Stimulated activated CD4-positive, alpha-beta T cell treated with anti-CD3 and anti-CD28 coated beads, Interleukin-2, amount 100 ng/mL, for 48 hours (primary cell): ENCODE results near the gene GYPE.
"Not testable (repeated sequence)": the region's sequence is repeated elsewhere in the genome, so short reads cannot be mapped to it uniquely, and the experiment has no call there.

Experiments
- DNase-seq, 2 donors: peaks; one replicate each; pipeline ENCODE4 v3.0.0-alpha.2; 2020

Gene GYPE

DNA sequence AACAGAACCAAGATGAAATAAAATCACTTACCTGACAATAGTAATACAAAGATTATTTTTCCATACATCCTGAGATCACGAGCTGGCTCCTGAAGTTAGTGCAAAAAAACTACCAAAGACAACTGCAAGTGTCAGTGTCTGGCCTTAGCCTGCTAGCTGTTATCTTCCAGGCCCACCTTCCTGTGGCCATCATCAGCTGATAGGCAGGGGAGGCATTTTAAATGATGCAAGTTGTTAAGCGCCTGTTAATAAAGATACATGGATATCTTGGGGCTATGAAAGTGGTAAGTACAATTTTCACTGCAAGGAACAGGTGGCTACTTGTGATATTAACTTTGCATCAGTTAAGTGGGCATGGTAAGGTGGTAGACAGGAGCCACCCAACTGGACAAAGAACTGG lies at the start of gene GYPE:
Gene GYPE (minus strand): TSS at position 120 of the 400 bp plus-strand sequence. CDS start 52 bp downstream, at position 68.
- not testable (repeated sequence) for DNase-seq

GRCh38 chr4:143951458-143951972 lies 46.2 kb upstream of the GYPE start:
- not testable (repeated sequence) for DNase-seq

DNA sequence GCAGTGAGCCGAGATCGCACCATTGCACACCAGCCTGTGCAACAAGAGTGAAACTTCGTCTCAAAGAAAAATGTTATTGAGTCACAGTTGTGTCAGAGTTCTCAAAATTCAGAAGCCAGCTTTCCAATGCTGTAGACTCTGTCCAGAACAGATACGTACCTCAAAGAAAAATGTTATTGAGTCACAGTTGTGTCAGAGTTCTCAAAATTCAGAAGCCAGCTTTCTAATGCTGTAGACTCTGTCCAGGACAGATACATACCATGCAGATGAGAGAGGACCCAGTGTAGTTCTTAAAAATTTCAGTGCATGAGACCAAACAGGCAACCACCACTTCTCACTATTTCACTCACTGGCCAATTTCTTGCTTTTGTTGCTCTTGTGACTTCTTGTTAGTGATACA lies 45.6 kb upstream of the GYPE start:
- not testable (repeated sequence) for DNase-seq

DNA sequence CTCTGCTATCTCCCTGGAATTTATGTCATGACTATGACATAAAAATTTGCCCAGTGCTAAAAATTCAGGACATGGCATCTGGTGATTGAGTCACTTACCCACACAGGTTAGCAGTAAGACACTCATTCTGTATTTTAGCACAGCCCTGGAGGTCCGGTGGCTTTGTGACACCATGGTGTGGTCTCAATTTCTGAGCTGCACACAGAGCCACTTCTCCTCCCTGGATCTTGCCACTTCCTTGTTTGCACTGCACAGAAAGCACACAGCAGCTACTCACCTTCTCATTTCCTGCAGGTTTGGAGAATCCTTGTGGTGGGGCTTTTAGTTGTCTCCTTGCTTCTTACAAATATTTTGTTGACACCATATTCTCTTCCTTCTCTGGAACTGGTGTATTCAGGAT lies 44.8 kb upstream of the GYPE start:
- DNase-seq, result not testable (repeated sequence)

GRCh38 chr4:143947493-143947892 lies 42.1 kb upstream of the GYPE start:
- DNase-seq, result not testable (repeated sequence)

DNA sequence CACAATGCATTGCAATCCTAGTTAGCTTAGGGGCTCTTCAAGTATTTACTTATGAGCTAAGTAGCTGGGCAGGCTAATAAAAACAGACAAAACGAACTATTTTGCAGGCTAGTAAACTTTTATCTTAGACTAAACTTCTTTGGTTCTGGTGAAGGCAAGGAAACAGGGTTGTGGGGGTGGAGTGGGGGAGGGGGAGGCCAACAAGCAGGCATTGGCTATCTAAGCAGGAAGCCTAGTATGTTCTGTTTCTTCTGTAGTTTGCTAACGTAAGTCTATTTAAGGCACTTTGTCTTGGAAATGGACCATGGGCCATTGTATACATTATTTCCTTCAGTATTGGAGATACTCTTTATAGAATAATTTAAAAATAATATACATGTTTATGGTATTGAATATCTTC lies 35.3 kb upstream of the GYPE start:
- not testable (repeated sequence) for DNase-seq

GRCh38 chr4:143939528-143939927 lies 34.2 kb upstream of the GYPE start:
- DNase-seq, result no peak

- not testable (repeated sequence) for DNase-seq
Measured at GRCh38 chr4:143938890-143939289, 33.5 kb upstream of the GYPE start.

GRCh38 chr4:143921181-143921580 lies 15.8 kb upstream of the GYPE start:
- no peak for DNase-seq

DNA sequence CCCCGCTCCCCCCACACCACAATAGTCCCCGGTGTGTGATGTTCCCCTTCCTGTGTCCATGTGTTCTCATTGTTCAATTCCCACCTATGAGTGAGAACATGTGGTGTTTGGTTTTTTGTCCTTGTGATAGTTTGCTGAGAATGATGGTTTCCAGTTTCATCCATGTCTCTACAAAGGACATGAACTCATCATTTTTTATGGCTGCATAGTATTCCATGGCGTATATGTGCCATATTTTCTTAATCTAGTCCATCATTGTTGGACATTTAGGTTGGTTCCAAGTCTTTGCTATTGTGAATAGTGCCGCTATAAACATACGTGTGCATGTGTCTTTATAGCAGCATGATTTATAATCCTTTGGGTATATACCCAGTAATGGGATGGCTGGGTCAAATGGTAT lies 11.1 kb upstream of the GYPE start:
- DNase-seq, result not testable (repeated sequence)

- DNase-seq, result not testable (repeated sequence)
Measured at GRCh38 chr4:143912478-143912877, 7.1 kb upstream of the GYPE start.

DNA sequence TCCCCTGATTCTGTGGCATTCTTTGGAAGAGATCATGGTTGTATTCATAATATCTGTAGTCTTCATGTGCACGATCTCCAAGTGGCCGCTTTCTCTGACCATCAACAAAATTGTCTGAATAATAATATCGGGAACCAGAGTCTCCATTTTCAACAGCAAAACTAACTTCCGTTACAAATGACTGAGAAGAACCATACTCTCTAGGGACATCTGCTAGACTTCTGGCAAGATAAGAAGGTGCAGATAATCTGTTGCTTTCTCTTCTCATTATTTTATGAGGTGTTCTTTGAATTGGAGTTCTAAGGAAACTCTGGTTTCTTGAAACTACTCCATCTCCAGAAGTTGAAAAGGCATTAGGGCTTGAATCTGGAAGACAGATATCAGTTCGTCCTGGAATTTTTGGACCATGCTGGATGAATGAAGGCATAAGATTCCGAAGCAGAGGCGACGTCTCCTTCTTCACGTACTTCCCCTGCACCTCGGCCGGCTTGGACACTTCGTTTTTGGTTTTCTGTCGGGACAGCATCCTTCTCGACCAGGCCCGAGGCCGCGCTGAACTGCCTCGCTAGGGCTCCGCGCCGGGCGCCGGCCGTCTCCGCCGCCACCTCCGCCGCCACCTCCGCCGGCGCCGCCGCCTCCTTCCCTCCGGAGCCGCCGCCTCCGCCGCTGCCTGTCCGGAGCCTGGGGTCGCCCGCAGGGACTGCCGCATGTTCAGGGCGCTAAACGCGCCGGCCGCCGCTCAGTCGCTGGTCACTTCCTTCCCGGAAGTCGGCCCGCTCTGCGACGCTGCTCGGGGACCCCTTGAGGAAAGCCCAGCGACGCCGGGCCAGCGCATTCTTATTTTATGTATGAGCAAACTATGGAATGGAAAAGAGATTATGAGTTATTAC lies 6.4 kb upstream of the GYPE start:
- DNase-seq, result peak; percentile 2 to 10

DNA sequence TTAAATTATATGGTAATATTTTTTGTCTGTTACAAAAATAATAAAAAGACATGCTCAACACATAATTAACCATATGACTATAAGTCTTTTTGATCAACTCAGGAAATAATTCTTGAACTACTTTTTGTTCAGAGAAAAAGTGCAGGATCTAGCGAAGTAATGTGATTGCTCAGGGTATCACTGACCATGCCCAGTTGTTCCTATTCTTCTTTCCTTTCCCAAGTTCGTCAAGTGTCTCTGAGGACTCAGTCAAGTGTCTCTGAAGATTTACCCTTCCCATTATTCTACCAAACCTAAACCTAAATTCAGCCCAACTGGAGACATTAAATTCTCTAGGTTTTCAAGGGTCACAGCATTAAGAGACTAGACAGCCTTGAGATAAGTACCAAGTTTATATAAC lies 5.5 kb upstream of the GYPE start:
- DNase-seq, result not testable (repeated sequence)

DNA sequence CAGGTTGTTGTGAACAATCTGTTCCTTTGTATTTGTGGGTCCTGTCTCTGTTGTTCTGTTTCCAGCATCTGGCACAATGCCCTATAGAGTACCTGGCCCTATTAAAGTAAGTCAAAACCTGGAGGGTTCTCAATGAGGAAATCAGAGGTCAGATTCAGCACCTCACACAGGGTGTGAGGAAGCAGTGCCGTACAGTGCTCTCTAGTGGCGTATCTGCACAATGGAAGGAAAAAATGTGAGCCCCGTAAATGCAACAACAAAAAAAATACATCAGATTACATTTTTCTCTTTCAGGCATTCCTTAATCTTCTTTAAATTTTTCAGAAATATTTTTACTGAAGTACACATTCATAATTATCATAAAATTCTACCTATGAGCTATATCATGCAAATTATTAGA lies 2.5 kb upstream of the GYPE start:
- not testable (repeated sequence) for DNase-seq

- DNase-seq, result not testable (repeated sequence)
Measured at GRCh38 chr4:143904431-143904830, 928 bp downstream of the GYPE start.

DNA sequence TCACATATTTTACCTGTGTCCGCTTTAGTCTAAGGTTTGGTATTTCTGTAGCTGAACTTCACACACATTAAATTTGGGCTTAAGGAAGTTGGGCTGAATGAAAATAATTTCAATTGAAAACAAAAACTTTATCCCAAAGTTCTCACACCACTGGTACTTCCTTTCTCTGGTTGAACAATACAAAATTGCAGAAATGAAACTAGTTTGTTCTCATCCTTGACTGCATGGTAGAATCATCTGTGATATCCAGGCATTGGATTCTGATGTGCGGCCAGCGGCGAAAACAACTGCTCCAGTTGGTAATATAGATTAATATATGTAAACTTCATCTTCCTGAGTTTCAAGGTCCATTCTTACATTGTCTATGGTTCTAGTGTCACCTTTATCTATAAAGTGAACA lies 15.0 kb downstream of the GYPE start:
- not testable (repeated sequence) for DNase-seq

DNA sequence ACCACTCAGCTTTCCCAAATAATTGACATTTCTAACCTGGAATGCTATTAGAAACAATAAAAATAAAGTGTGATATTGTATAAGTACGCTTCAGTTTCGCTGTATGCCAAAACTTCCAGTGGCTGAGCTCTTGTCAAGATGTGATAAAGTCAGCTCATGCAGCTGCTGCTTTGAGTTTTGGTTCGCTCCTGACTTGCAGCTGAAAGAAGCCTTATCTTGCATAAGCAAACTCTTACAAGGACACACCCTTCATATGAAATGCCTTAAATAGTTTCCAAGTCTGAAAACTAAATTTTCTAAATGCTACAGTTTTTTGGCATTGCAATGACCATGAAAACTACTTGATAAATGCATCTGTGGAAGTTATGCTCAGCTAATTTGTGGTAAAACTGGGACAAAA lies 17.2 kb downstream of the GYPE start:
- DNase-seq, result not testable (repeated sequence)

GRCh38 chr4:143884965-143885364 lies 20.4 kb downstream of the GYPE start:
- not testable (repeated sequence) for DNase-seq

GRCh38 chr4:143883529-143883928 lies 21.8 kb downstream of the GYPE start:
- DNase-seq, result no peak

GRCh38 chr4:143882892-143883291 lies 22.5 kb downstream of the GYPE start:
- no peak for DNase-seq

DNA sequence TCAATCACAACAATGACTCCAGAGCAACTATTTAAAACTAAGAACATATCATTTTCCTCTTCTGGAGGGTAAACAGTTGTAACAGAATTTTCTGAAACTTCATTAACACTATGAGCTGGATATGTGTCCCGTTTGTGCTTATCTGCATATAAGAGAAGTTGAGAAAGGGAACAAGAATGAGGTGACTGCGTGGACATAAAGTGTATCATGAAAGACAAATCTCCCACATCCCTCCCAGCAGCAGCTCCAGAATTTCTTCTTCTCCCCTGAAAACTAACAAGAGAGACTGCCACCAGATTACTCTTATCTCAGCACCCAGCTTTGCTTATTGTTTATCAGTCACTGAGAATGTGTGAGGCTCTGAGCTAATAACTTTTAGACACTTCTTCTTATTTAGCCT lies 25.8 kb downstream of the GYPE start:
- not testable (repeated sequence) for DNase-seq

- not testable (repeated sequence) for DNase-seq
Measured at GRCh38 chr4:143875357-143875756, 30.0 kb downstream of the GYPE start.

- DNase-seq, result not testable (repeated sequence)
Measured at GRCh38 chr4:143870523-143871268, 34.7 kb downstream of the GYPE start.

- not testable (repeated sequence) for DNase-seq
Measured at GRCh38 chr4:143869925-143870324, 35.4 kb downstream of the GYPE start.
